Endometrial microvascular endothelial cells (primary cell): Measurements from ENCODE around the gene APEX1. TPM values are rescaled to one million over a fixed set of nuclear protein-coding genes. Genes with fewer than 3 reads are reported as not detected.
"Not testable (repeated sequence)": the region's sequence is repeated elsewhere in the genome, so short reads cannot be mapped to it uniquely, and the experiment has no call there.

Experiments used
- in situ Hi-C: cut with HindIII; loops from 2 replicates; pipeline ENCODE4 v1.10.0; 2017; ENCODE audit warnings: low sequenced_read_pairs, low pct_unique_long_range_greater_than_20kb; ENCODE audit errors: inconsistent ontology term
- total RNA-seq: library from RNA; depleted of rRNA; stranded (reverse); fragments of >200 nt; gene quantifications from one replicate; pipeline ENCODE4 v1.2.3, GENCODE V29; 2015; ENCODE audit errors: inconsistent ontology term

Gene APEX1
- total RNA-seq, 1 donor from 2014 or later: 240 TPM

DNA sequence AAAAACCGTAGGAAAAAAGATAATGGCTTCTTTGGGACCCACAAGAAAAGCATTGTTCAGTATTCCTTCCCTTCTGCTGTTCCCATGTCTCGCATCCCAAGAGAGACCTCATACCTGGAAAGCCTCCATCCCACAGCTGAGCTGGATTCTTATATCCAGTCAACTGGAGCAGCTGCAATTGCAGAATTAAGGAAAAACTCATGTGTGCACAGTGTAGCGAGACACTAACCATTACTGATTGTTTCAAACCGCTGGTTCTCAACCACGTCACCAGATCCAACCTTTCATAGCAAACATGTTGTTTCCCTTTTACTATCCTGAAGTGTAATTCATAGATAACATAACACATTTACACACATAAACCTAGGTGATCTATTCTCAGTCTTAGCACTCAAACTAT is 44.9 kb downstream of the APEX1 start:
- in situ Hi-C loops: no loop called here

GRCh38 chr14:20501346-20501745 is 46.3 kb downstream of the APEX1 start:
- in situ Hi-C loops: no loop called here

GRCh38 chr14:20503898-20504297 is 48.9 kb downstream of the APEX1 start:
- in situ Hi-C loops: no loop called here

- in situ Hi-C loops: not testable (repeated sequence)
Measured at GRCh38 chr14:20506276-20506675, 51.2 kb downstream of the APEX1 start.

GRCh38 chr14:20506752-20507151 is 51.7 kb downstream of the APEX1 start:
- in situ Hi-C loops: not testable (repeated sequence)

Other genes starting within 250 kb of the APEX1 start
- not detected for gene OR11H6, start 231.5 kb upstream of the APEX1 start, total RNA-seq
- not detected for gene OR11H7, start 226.2 kb upstream of the APEX1 start, total RNA-seq
- not detected for gene OR11H4, start 215.9 kb upstream of the APEX1 start, total RNA-seq
- gene TTC5, start 149.3 kb upstream of the APEX1 start, total RNA-seq: 15.5 TPM
- 42.7 TPM for gene CCNB1IP1, start 121.9 kb upstream of the APEX1 start, total RNA-seq
- 9.9 TPM for gene PARP2, start 111.6 kb upstream of the APEX1 start, total RNA-seq
- 15.3 TPM for gene TEP1, start 41.7 kb upstream of the APEX1 start, total RNA-seq
- gene KLHL33, start 19.1 kb upstream of the APEX1 start, total RNA-seq: not detected
- 55.3 TPM for gene OSGEP, start 414 bp upstream of the APEX1 start, total RNA-seq
- gene PIP4P1, start 6.2 kb downstream of the APEX1 start, total RNA-seq: 10.4 TPM
- gene PNP, start 14.2 kb downstream of the APEX1 start, total RNA-seq: 284 TPM
- not detected for gene RNASE10, start 50.3 kb downstream of the APEX1 start, total RNA-seq
- gene RNASE9, start 105.8 kb downstream of the APEX1 start, total RNA-seq: not detected
- gene RNASE11, start 132.8 kb downstream of the APEX1 start, total RNA-seq: not detected
- gene RNASE12, start 136.2 kb downstream of the APEX1 start, total RNA-seq: not detected
- not detected for gene OR6S1, start 186.5 kb downstream of the APEX1 start, total RNA-seq
- gene RNASE4, start 229.3 kb downstream of the APEX1 start, total RNA-seq: 15.5 TPM
- 0.84 TPM for gene ANG, start 233.5 kb downstream of the APEX1 start, total RNA-seq